K562 (cell line): ENCODE results near the gene SCYL1. TPM values are rescaled to one million over a fixed set of nuclear protein-coding genes. Genes with fewer than 3 reads are reported as not detected.

Experiments used
- ATF1 ChIP-seq, 2 experiments: fragments of 450-650 bp in 1 of 2; IDR thresholded peaks; 2 replicates each; pipeline ENCODE4 v1.6.1; 2016; ENCODE audit warnings: missing compliant biosample characterization in 1 of 2, missing genetic modification characterization in 1 of 2
- KDM5B ChIP-seq: fragments of 200-600 bp; sonication (generic); IDR thresholded peaks from 2 replicates; pipeline ENCODE4 v1.6.1; 2012; ENCODE audit warnings: low read depth, mild to moderate bottlenecking, moderate library complexity, low read length, control low read depth, inconsistent platforms; ENCODE audit not compliant: insufficient replicate concordance
- MXD1 ChIP-seq: fragments of 250-450 bp; sonication (Bioruptor Pico); IDR thresholded peaks from 2 replicates; pipeline ENCODE4 v1.8.0; 2021; ENCODE audit warnings: borderline replicate concordance, mild to moderate bottlenecking, moderate library complexity; ENCODE audit not compliant: poor library complexity, severe bottlenecking
- PHTF2 ChIP-seq: fragments of 250-450 bp; sonication (Bioruptor Pico); IDR thresholded peaks from 2 replicates; pipeline ENCODE4 v1.5.0; 2021; ENCODE audit warnings: mild to moderate bottlenecking
- SAP30 ChIP-seq: fragments of 200-600 bp; sonication (generic); IDR thresholded peaks from 2 replicates; pipeline ENCODE4 v1.6.1; 2012; ENCODE audit warnings: borderline replicate concordance, low read depth, mild to moderate bottlenecking, moderate library complexity, low read length, control low read depth, inconsistent platforms; ENCODE audit not compliant: insufficient read depth, poor library complexity, severe bottlenecking
- SIN3A ChIP-seq, 2 experiments: fragments of 150-350 bp in 1 of 2; IDR thresholded peaks; 2 replicates each; pipeline ENCODE4 v1.6.1; 2011 to 2016; ENCODE audit warnings: borderline replicate concordance in 2 of 2, low read depth in 2 of 2, low read length in 2 of 2, mild to moderate bottlenecking in 2 of 2, moderate library complexity in 2 of 2; ENCODE audit not compliant: control insufficient read depth in 1 of 2
- ZBTB43 ChIP-seq: sonication (generic); formaldehyde crosslinking; IDR thresholded peaks from 2 replicates; pipeline ENCODE4 v1.8.0; 2023; ENCODE audit warnings: mild to moderate bottlenecking, missing genetic modification reagents
- ZNF584 ChIP-seq: fragments of 200-800 bp; sonication (Bioruptor generic); IDR thresholded peaks from 2 replicates; pipeline ENCODE4 v1.6.1; 2016; ENCODE audit warnings: low read depth, mild to moderate bottlenecking, missing genetic modification characterization, missing compliant biosample characterization
- polyA plus RNA-seq, 8 experiments: library from polyadenylated mRNA; depleted of rRNA in 4 of 8; stranded (reverse) in 5 of 8; unstranded in 3 of 8; fragments of >200 nt; fragmentation: Nextera tagmentation in 2 of 8; fragmentation: Illumina TruSeq in 1 of 8; extraction: Ambion mirVana in 2 of 8; extraction: Trizol in 1 of 8; gene quantifications; 2 replicates each; pipeline versions ENCODE4 v1.2.1 to v1.2.3, GENCODE V29; 2011 to 2014; ENCODE audit warnings: inconsistent platforms in 1 of 8, missing spikeins in 1 of 8
- total RNA-seq, 7 experiments: library from RNA; depleted of rRNA in 6 of 7; stranded (reverse); fragments of >200 nt in 6 of 7; fragmentation: Illumina TruSeq in 2 of 7; extraction: Trizol in 2 of 7; gene quantifications; 2 replicates each; pipeline versions ENCODE4 v1.2.1 to v1.2.3, GENCODE V29; 2011 to 2021; ENCODE audit warnings: low replicate concordance in 1 of 7
- TF ChIP-seq, protein P1 (sequence below), 2 experiments: fragments of 450-650 bp; conservative IDR thresholded peaks; 2 replicates each; pipeline ENCODE4 v1.6.1; 2017; ENCODE audit warnings: mild to moderate bottlenecking in 2 of 2, moderate library complexity in 2 of 2
- TF ChIP-seq, protein P2 (sequence below): fragments of 250-450 bp; sonication (Bioruptor Pico); IDR thresholded peaks from 2 replicates; pipeline ENCODE4 v1.5.0; 2021
- TF ChIP-seq, protein P3 (sequence below): fragments of 450-650 bp; IDR thresholded peaks from 2 replicates; pipeline ENCODE4 v1.6.1; 2016; ENCODE audit warnings: low read depth

SCYL1 gene
- total and polyA plus RNA-seq, 9 of the 15 experiments (the other 6 are each of a cell fraction or from before 2014, with no cell fraction given) = 1.9 to 145 (median 57.6) TPM

DNA sequence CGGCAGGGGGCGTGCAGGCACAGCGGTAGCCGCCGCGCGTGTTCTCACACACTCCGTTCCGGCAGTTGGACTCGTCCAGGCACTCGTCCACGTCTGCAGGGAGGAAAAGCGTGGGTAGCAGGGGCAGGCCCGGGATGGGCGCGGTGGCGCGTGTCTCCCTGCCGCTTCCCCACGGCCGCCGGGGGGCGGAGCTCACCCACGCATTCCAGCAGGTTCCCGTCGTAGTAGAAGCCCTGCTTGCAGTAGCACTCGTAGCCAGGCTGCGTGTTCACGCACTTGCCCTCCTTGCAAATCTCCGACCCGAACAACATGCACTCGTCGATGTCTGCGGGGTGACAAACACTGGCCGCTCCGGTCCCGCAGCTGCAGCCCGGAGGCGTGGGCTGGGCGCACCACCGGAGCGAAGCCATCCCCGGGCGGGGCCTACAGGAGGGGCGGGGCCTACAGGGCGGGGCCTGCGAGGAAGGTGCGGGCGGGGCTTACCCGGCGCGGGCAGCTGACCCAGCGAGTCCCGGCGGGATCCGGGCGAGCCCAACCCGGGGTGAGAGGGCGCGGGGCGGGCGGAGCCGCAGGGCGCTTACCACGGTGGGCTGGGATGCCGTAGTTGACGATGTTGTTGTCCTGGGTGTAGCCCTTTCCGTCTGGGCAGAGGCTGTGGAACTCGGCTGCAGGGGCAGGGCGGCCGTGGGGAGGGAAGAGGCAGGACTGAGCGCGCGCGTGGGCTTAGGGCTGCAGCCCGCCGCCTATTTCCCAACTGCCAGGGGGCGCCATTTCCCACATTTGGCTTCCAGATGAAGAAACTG, 15.6 kb downstream of the SCYL1 start (continued):
- 0 out of 2 replicates have a peak, but pooled peaks have one; percentile 53 for TF ChIP-seq ZBTB43
- TF ChIP-seq, protein P1, sequence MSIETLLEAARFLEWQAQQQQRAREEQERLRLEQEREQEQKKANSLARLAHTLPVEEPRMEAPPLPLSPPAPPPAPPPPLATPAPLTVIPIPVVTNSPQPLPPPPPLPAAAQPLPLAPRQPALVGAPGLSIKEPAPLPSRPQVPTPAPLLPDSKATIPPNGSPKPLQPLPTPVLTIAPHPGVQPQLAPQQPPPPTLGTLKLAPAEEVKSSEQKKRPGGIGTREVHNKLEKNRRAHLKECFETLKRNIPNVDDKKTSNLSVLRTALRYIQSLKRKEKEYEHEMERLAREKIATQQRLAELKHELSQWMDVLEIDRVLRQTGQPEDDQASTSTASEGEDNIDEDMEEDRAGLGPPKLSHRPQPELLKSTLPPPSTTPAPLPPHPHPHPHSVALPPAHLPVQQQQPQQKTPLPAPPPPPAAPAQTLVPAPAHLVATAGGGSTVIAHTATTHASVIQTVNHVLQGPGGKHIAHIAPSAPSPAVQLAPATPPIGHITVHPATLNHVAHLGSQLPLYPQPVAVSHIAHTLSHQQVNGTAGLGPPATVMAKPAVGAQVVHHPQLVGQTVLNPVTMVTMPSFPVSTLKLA (conservative IDR thresholded peaks at IDR 0.05) = peak; percentile 81 to 90
- peak; percentile 90 for TF ChIP-seq SAP30
- peak; percentile 60 for TF ChIP-seq KDM5B
- no peak for TF ChIP-seq ATF1 (CRISPR knock-in tag; IDR thresholded peaks at IDR 0.05)
- TF ChIP-seq ATF1 (tag; IDR thresholded peaks at IDR 0.05) = peak; percentile 52
- TF ChIP-seq PHTF2 (CRISPR knock-in tag) = no peak
- no peak for TF ChIP-seq ZNF584
- peak; percentile 63; a peak in 3 of 4 replicates for TF ChIP-seq SIN3A (IDR thresholded peaks at IDR 0.05; ENCODE audit: borderline replicate concordance in 2 of 2, control insufficient read depth in 1 of 2, low read depth in 2 of 2, low read length in 2 of 2)
- TF ChIP-seq, protein P2, sequence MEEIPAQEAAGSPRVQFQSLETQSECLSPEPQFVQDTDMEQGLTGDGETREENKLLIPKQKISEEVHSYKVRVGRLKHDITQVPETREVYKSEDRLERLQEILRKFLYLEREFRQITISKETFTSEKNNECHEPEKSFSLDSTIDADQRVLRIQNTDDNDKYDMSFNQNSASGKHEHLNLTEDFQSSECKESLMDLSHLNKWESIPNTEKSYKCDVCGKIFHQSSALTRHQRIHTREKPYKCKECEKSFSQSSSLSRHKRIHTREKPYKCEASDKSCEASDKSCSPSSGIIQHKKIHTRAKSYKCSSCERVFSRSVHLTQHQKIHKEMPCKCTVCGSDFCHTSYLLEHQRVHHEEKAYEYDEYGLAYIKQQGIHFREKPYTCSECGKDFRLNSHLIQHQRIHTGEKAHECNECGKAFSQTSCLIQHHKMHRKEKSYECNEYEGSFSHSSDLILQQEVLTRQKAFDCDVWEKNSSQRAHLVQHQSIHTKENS = no peak
- TF ChIP-seq, protein P3, sequence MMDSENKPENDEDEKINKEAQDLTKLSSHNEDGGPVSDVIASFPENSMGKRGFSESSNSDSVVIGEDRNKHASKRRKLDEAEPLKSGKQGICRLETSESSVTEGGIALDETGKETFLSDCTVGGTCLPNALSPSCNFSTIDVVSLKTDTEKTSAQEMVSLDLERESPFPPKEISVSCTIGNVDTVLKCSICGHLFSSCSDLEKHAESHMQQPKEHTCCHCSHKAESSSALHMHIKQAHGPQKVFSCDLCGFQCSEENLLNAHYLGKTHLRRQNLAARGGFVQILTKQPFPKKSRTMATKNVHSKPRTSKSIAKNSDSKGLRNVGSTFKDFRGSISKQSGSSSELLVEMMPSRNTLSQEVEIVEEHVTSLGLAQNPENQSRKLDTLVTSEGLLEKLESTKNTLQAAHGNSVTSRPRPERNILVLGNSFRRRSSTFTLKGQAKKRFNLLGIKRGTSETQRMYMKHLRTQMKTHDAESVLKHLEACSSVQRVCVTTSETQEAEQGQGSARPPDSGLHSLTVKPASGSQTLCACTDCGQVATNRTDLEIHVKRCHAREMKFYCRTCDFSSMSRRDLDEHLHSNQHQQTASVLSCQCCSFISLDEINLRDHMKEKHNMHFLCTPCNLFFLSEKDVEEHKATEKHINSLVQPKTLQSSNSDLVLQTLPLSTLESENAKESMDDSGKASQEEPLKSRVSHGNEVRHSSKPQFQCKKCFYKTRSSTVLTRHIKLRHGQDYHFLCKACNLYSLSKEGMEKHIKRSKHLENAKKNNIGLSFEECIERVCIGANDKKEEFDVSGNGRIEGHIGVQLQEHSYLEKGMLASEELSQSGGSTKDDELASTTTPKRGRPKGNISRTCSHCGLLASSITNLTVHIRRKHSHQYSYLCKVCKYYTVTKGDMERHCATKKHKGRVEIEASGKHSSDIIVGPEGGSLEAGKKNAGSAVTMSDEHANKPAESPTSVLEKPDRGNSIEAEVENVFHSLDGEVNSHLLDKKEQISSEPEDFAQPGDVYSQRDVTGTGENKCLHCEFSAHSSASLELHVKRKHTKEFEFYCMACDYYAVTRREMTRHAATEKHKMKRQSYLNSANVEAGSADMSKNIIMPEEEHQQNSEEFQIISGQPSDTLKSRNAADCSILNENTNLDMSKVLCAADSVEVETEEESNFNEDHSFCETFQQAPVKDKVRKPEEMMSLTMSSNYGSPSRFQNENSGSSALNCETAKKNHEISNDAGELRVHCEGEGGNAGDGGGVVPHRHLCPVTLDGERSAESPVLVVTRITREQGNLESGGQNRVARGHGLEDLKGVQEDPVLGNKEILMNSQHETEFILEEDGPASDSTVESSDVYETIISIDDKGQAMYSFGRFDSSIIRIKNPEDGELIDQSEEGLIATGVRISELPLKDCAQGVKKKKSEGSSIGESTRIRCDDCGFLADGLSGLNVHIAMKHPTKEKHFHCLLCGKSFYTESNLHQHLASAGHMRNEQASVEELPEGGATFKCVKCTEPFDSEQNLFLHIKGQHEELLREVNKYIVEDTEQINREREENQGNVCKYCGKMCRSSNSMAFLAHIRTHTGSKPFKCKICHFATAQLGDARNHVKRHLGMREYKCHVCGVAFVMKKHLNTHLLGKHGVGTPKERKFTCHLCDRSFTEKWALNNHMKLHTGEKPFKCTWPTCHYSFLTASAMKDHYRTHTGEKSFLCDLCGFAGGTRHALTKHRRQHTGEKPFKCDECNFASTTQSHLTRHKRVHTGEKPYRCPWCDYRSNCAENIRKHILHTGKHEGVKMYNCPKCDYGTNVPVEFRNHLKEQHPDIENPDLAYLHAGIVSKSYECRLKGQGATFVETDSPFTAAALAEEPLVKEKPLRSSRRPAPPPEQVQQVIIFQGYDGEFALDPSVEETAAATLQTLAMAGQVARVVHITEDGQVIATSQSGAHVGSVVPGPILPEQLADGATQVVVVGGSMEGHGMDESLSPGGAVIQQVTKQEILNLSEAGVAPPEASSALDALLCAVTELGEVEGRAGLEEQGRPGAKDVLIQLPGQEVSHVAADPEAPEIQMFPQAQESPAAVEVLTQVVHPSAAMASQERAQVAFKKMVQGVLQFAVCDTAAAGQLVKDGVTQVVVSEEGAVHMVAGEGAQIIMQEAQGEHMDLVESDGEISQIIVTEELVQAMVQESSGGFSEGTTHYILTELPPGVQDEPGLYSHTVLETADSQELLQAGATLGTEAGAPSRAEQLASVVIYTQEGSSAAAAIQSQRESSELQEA = no peak
- no peak for TF ChIP-seq MXD1 (CRISPR knock-in tag)
